GM23338 (cell line): ENCODE data around the gene ATP1A4. TPM values are rescaled to one million over a fixed set of nuclear protein-coding genes. Genes with fewer than 3 reads are reported as not detected.

Source experiments
- ATAC-seq: fragments of 200-7000 bp; cut with Tn5 transposase; 3 replicates; pipeline ENCODE4 v1.9.1; 2020
- DNase-seq: peaks from one replicate; pipeline ENCODE4 v3.0.0-alpha.2; 2015; ENCODE audit warnings: low spot score
- H2AFZ ChIP-seq: fragments of 200-600 bp; sonication (generic); 2 replicates; pipeline ENCODE4 v1.8.0; 2016; ENCODE audit warnings: antibody characterized with exemption, mild to moderate bottlenecking, moderate library complexity
- H3F3A ChIP-seq: fragments of 200-600 bp; sonication (generic); replicated peaks from 2 replicates; pipeline ENCODE4 v1.8.0; 2017; ENCODE audit warnings: antibody characterized with exemption, mixed run types, low read depth
- H3K27ac ChIP-seq: fragments of 200-600 bp; sonication (generic); 2 replicates; pipeline ENCODE4 v1.6.1; 2016; ENCODE audit warnings: low read depth
- H3K27me3 ChIP-seq: fragments of 200-600 bp; sonication (generic); 2 replicates; pipeline ENCODE4 v1.8.0; 2016; ENCODE audit warnings: mild to moderate bottlenecking, mixed run types, moderate library complexity; ENCODE audit not compliant: insufficient read depth
- H3K36me3 ChIP-seq: fragments of 200-600 bp; sonication (generic); 2 replicates; pipeline ENCODE4 v1.8.0; 2016; ENCODE audit warnings: mild to moderate bottlenecking; ENCODE audit not compliant: insufficient read depth
- H3K4me1 ChIP-seq: fragments of 200-600 bp; sonication (generic); 2 replicates; pipeline ENCODE4 v1.8.0; 2016; ENCODE audit warnings: mild to moderate bottlenecking, moderate library complexity; ENCODE audit not compliant: insufficient read depth
- H3K4me2 ChIP-seq: fragments of 200-600 bp; sonication (generic); 2 replicates; pipeline ENCODE4 v1.7.1; 2017; ENCODE audit warnings: mixed run types
- H3K4me3 ChIP-seq: fragments of 200-600 bp; sonication (generic); 2 replicates; pipeline ENCODE4 v1.6.1; 2016; ENCODE audit warnings: mixed run types
- H3K79me2 ChIP-seq: fragments of 200-600 bp; sonication (generic); replicated peaks from 2 replicates; pipeline ENCODE4 v1.8.0; 2017; ENCODE audit warnings: mild to moderate bottlenecking; ENCODE audit not compliant: insufficient read depth
- H3K9me2 ChIP-seq: fragments of 200-600 bp; sonication (generic); 2 replicates; pipeline ENCODE4 v1.8.0; 2017; ENCODE audit not compliant: insufficient read depth
- H4K20me1 ChIP-seq: fragments of 200-600 bp; sonication (generic); replicated peaks from 2 replicates; pipeline ENCODE4 v1.8.0; 2017; ENCODE audit warnings: mild to moderate bottlenecking; ENCODE audit not compliant: insufficient read depth
- H3K27ac Mint-ChIP-seq: 2 replicates; pipeline ENCODE4 v1.8.0; 2020; ENCODE audit warnings: inconsistent platforms, mild to moderate bottlenecking, moderate library complexity, mixed read lengths
- H3K27me3 Mint-ChIP-seq: 3 replicates; pipeline ENCODE4 v1.8.0; 2022; ENCODE audit warnings: low read depth, mild to moderate bottlenecking, moderate library complexity, mixed read lengths, inconsistent platforms; ENCODE audit not compliant: insufficient read depth, poor library complexity
- H3K36me3 Mint-ChIP-seq: 3 replicates; pipeline ENCODE4 v1.8.0; 2021; ENCODE audit warnings: low read depth, mild to moderate bottlenecking, inconsistent platforms, moderate library complexity, mixed read lengths
- H3K4me1 Mint-ChIP-seq: 3 replicates; pipeline ENCODE4 v1.8.0; 2020; ENCODE audit warnings: mild to moderate bottlenecking, inconsistent platforms, mixed read lengths
- H3K4me3 Mint-ChIP-seq: 3 replicates; pipeline ENCODE4 v1.8.0; 2021; ENCODE audit warnings: moderate library complexity, mild to moderate bottlenecking, inconsistent platforms, mixed read lengths
- H3K9me3 Mint-ChIP-seq: 3 replicates; pipeline ENCODE4 v1.8.0; 2020; ENCODE audit warnings: moderate library complexity, mild to moderate bottlenecking, inconsistent platforms, mixed read lengths
- CREB1 ChIP-seq: fragments of 250-450 bp; sonication (Bioruptor Pico); IDR thresholded peaks from 2 replicates; pipeline ENCODE4 v1.5.0; 2020; ENCODE audit warnings: low read depth, mild to moderate bottlenecking, moderate library complexity
- EZH2phosphoT487 ChIP-seq: fragments of 200-600 bp; sonication (generic); IDR thresholded peaks from one replicate; pipeline ENCODE4 v1.8.1; 2018; ENCODE audit warnings: antibody characterized with exemption; ENCODE audit not compliant: unreplicated experiment
- NANOG ChIP-seq: IDR thresholded peaks from 2 replicates; pipeline ENCODE4 v1.6.1; 2016; ENCODE audit warnings: antibody characterized with exemption, borderline replicate concordance
- POLR2AphosphoS5 ChIP-seq: IDR thresholded peaks from 2 replicates; pipeline ENCODE4 v1.6.1; 2016; ENCODE audit warnings: antibody characterized with exemption, low read depth
- STAT1 ChIP-seq: IDR thresholded peaks from one replicate; pipeline ENCODE4 v1.6.1; 2016; ENCODE audit warnings: antibody characterized with exemption; ENCODE audit not compliant: unreplicated experiment
- ZNF331 ChIP-seq: fragments of 250-450 bp; sonication (Bioruptor Pico); IDR thresholded peaks from 2 replicates; pipeline ENCODE4 v1.5.0; 2020; ENCODE audit warnings: low read depth, mild to moderate bottlenecking, moderate library complexity
- polyA plus RNA-seq: library from polyadenylated mRNA; unstranded; fragments of >200 nt; fragmentation: Nextera tagmentation; extraction: Ambion mirVana; gene quantifications from 2 replicates; pipeline ENCODE4 v1.2.1, GENCODE V29; 2016
- total RNA-seq: library from RNA; depleted of rRNA; stranded (reverse); fragments of >200 nt; shearing (Covaris generic); gene quantifications from 2 replicates; pipeline ENCODE4 v1.2.3, GENCODE V29; 2014
- TF ChIP-seq, protein P1 (sequence below), 2 experiments: fragments of 200-600 bp in 1 of 2; sonication (generic) in 1 of 2; conservative IDR thresholded peaks; 2 replicates each; pipeline versions ENCODE4 v1.5.1 to v1.6.1; 2016 to 2017; ENCODE audit warnings: antibody characterized with exemption in 2 of 2, low read depth in 2 of 2, mild to moderate bottlenecking in 2 of 2, moderate library complexity in 1 of 2
- TF ChIP-seq, protein P2 (sequence below): IDR thresholded peaks from 2 replicates; pipeline ENCODE4 v1.6.1; 2016; ENCODE audit warnings: antibody characterized with exemption

ATP1A4 gene
- total and polyA plus RNA-seq, 2 experiments from 2014 or later = 0.27 to 0.63 TPM

DNA sequence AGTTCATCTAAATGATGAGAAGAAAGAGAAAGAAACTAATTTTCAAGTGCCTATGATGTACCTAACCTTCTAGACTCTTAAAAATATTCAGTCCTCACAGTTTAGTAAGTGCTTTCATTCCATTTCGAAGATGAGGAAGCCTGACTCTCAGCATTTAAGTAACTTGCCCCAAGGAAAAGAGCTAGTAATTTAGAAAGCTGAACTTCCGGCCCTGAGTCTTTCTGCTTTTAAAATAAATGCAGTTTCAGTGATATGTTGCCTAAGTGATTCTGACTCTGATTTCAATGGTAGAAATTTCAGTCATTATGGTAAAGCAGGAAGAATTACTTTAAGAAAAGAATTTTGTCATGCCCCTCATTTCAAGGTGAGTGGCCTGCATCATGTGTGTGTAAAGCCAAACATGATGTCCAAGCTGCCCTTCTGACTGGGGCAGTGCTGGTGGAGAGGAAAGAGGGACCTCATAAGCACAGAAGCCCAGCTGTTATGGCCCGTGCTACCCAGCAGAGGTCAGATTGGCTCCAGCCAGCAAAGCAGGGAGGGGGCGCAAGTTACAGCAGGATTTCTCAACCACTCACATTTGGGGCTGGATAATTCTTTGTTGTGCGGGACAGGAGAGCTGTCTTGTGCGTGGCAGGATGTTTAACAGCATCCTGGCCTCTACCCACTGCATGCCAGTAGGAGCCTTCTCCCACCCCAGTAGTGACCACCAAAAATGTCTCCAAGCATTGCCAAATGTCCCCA is 10.7 kb downstream of the ATP1A4 start:
- H3K4me1 ChIP-seq = peaks cover 6% of the 10 kb centered on the region
- H3K27me3 ChIP-seq = no peaks in the 10 kb centered on the region
- no peaks in the 10 kb centered on the region for H4K20me1 ChIP-seq
- Mint-ChIP-seq H3K27me3 (peaks cover 9% of the 10 kb centered on the region), H3K4me3 (no peak overlapping the region), H3K9me3 (no peaks in the 10 kb centered on the region), H3K4me1 (peaks cover 18% of the 10 kb centered on the region), H3K27ac (no peak overlapping the region), H3K36me3 (no peaks in the 10 kb centered on the region)
- H3K4me2 ChIP-seq = peak overlapping the region; percentile 35; the same call in 1 of the 2 replicates
- ATAC-seq (peak; percentile 99), DNase-seq (peak; percentile 91)
- TF ChIP-seq POLR2AphosphoS5 (no peak), STAT1 (no peak), CREB1 (CRISPR knock-in tag) (no peak)
- TF ChIP-seq, protein P1, sequence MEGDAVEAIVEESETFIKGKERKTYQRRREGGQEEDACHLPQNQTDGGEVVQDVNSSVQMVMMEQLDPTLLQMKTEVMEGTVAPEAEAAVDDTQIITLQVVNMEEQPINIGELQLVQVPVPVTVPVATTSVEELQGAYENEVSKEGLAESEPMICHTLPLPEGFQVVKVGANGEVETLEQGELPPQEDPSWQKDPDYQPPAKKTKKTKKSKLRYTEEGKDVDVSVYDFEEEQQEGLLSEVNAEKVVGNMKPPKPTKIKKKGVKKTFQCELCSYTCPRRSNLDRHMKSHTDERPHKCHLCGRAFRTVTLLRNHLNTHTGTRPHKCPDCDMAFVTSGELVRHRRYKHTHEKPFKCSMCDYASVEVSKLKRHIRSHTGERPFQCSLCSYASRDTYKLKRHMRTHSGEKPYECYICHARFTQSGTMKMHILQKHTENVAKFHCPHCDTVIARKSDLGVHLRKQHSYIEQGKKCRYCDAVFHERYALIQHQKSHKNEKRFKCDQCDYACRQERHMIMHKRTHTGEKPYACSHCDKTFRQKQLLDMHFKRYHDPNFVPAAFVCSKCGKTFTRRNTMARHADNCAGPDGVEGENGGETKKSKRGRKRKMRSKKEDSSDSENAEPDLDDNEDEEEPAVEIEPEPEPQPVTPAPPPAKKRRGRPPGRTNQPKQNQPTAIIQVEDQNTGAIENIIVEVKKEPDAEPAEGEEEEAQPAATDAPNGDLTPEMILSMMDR (conservative IDR thresholded peaks at IDR 0.05; ENCODE audit: low read depth in 2 of 2) = peak; percentile 82 to 98
- H2AFZ ChIP-seq = peak overlapping the region; percentile 84
- no peaks in the 10 kb centered on the region for H3K79me2 ChIP-seq
- H3K27ac ChIP-seq = no peak overlapping the region
- H3K9me2 ChIP-seq = no peaks in the 10 kb centered on the region
- no peaks in the 10 kb centered on the region for H3K36me3 ChIP-seq
- no peaks in the 10 kb centered on the region for H3F3A ChIP-seq
- no peak overlapping the region for H3K4me3 ChIP-seq

DNA sequence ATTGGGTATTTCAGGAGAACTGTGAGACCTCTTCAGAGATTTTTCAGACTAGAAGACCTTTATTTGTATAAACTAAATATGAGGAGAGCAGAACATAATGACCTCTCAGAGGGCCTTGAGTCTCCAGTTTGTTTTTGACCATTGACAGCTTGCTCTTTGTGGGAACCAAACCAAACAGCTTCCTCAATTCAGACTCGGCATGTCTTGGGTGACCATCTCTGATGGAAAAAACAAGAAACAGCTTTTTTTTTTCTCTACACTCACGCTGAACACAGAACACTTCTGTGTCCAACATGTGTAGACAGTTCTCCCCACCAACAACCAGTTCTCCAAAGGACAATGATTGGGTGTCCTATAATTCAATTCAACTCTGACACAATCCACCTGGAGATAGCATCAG is 11.5 kb downstream of the ATP1A4 start:
- H3K9me3 Mint-ChIP-seq = no peaks in the 10 kb centered on the region
- Histone ChIP-seq H3K4me1 (peaks cover 13% of the 10 kb centered on the region), H3K36me3 (no peaks in the 10 kb centered on the region), H2AFZ (peak overlapping the region; percentile 84; the same call in 1 of the 2 replicates), H3K79me2 (no peaks in the 10 kb centered on the region), H3K4me3 (no peak overlapping the region), H3K27ac (no peak overlapping the region), H3F3A (peaks cover 2% of the 10 kb centered on the region; the same call in 1 of the 2 replicates), H4K20me1 (no peaks in the 10 kb centered on the region), H3K27me3 (no peaks in the 10 kb centered on the region), H3K9me2 (no peaks in the 10 kb centered on the region), H3K4me2 (no peak overlapping the region)
- TF ChIP-seq CREB1 (CRISPR knock-in tag) (no peak), STAT1 (no peak), NANOG (no peak), ZNF331 (no peak), EZH2phosphoT487 (no peak)
- TF ChIP-seq, protein P2, sequence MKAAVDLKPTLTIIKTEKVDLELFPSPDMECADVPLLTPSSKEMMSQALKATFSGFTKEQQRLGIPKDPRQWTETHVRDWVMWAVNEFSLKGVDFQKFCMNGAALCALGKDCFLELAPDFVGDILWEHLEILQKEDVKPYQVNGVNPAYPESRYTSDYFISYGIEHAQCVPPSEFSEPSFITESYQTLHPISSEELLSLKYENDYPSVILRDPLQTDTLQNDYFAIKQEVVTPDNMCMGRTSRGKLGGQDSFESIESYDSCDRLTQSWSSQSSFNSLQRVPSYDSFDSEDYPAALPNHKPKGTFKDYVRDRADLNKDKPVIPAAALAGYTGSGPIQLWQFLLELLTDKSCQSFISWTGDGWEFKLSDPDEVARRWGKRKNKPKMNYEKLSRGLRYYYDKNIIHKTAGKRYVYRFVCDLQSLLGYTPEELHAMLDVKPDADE = no peak
- H3K4me3 Mint-ChIP-seq = no peak overlapping the region
- ATAC-seq = no peak
- peaks cover 26% of the 10 kb centered on the region for H3K4me1 Mint-ChIP-seq
- no peaks in the 10 kb centered on the region for H3K36me3 Mint-ChIP-seq
- no peak overlapping the region for H3K27ac Mint-ChIP-seq
- H3K27me3 Mint-ChIP-seq = peaks cover 9% of the 10 kb centered on the region
- no peak for DNase-seq
